ENCODE results near the gene TDG. TPM values are rescaled to one million over a fixed set of nuclear protein-coding genes. Genes with fewer than 3 reads are reported as not detected.
"Not testable (repeated sequence)": the region's sequence is repeated elsewhere in the genome, so short reads cannot be mapped to it uniquely, and the experiment has no call there.

TDG gene
- total RNA-seq, 1 experiment from 2014 or later: 38.2 TPM

- H3K4me1 ChIP-seq (ENCODE audit: control insufficient read depth, insufficient read depth, low read length); H3K27ac ChIP-seq (ENCODE audit: low read length); CTCF ChIA-PET; H3K4me3 ChIP-seq (ENCODE audit: low read depth in 2 of 2, low read length in 2 of 2); H3K27me3 ChIP-seq (ENCODE audit: control insufficient read depth, insufficient read depth, low read length); H3K9me3 ChIP-seq (ENCODE audit: control insufficient read depth, insufficient read depth, low read depth, low read length); in situ Hi-C loops (cut with HindIII; ENCODE audit: low pct_unique_long_range_greater_than_20kb, low sequenced_read_pairs); BruUV-seq (replicated peaks); H3K36me3 ChIP-seq (ENCODE audit: control insufficient read depth, insufficient read depth, low read length); ATAC-seq; DNase-seq (ENCODE audit: low read depth, low spot score); intact Hi-C loops (cut with micrococcal nuclease; ENCODE audit: unreplicated experiment): not testable (repeated sequence)
- POLR2A ChIA-PET: interaction anchor here (0.5 kb wide), 1 partner anchor 44 kb away, joined by 10 read pairs; no protein-coding TSS in a partner anchor
Observed at GRCh38 chr12:104036143-104036542, 70.5 kb downstream of the TDG start.

Other genes starting within 250 kb of the TDG start
- 24.9 TPM for gene NT5DC3, start 124.6 kb upstream of the TDG start, total RNA-seq (2021; ENCODE audit: unreplicated experiment)
- 503 TPM for gene HSP90B1, start 35.5 kb upstream of the TDG start, total RNA-seq (2021; ENCODE audit: unreplicated experiment)
- gene GLT8D2, start 84.3 kb downstream of the TDG start, total RNA-seq (2021; ENCODE audit: unreplicated experiment): 0.54 TPM
- 8.5 TPM for gene HCFC2, start 98.7 kb downstream of the TDG start, total RNA-seq (2021; ENCODE audit: unreplicated experiment)
- 31.5 TPM for gene NFYB, start 172.3 kb downstream of the TDG start, total RNA-seq (2021; ENCODE audit: unreplicated experiment)
- gene TXNRD1, start 249.9 kb downstream of the TDG start, total RNA-seq (2021; ENCODE audit: unreplicated experiment): 348 TPM

Measured in Panc1 (cell line).